Lower leg skin (tissue), 4 donors: ENCODE results near the gene SCN2A. TPM values are rescaled to one million over a fixed set of nuclear protein-coding genes. Genes with fewer than 3 reads are reported as not detected.
"Not testable (repeated sequence)": the region's sequence is repeated elsewhere in the genome, so short reads cannot be mapped to it uniquely, and the experiment has no call there.

Experiments
- DNase-seq, 2 donors: peaks; one replicate each; pipeline ENCODE4 v3.0.0-alpha.2; 2019; ENCODE audit warnings: low spot score in 2 of 2
- H3K4me3 ChIP-seq: fragments of 200-600 bp; sonication (generic); 2 replicates; pipeline ENCODE4 v1.5.1; 2017; ENCODE audit warnings: mild to moderate bottlenecking, low read depth; ENCODE audit not compliant: poor library complexity, severe bottlenecking
- POLR2A ChIP-seq, 2 donors: fragments of 450-650 bp; IDR thresholded peaks; one replicate each; pipeline ENCODE4 v1.6.1; 2016 to 2017; ENCODE audit warnings: antibody characterized with exemption in 2 of 2, mild to moderate bottlenecking in 1 of 2, moderate library complexity in 1 of 2
- WGBS, 2 donors: methylation state at CpG; one replicate each; pipeline ENCODE4 v1.1.5; 2018; 5-methylcytosine and 5-hydroxymethylcytosine counted together
- intact Hi-C: fragments of 100-400 bp; cut with DNase I; formaldehyde crosslinking; loops from one replicate; pipeline ENCODE4 v1.15.0; 2023; ENCODE audit warnings: low total_unique reads
- total RNA-seq, 4 donors: library from RNA; depleted of rRNA; stranded (reverse); fragments of >200 nt; gene quantifications; one replicate each; pipeline ENCODE4 v1.1.0, GENCODE V29; 2016
- TF ChIP-seq, protein P1 (sequence below), 3 donors: fragments of 450-650 bp; IDR thresholded peaks; one replicate each; pipeline ENCODE4 v1.5.1; 2016; ENCODE audit warnings: antibody characterized with exemption in 3 of 3, mild to moderate bottlenecking in 3 of 3, moderate library complexity in 2 of 3

SCN2A gene
- total RNA-seq, 4 donors from 2014 or later = 0.03 to 0.29 (median 0.04) TPM; not detected in 1

DNA sequence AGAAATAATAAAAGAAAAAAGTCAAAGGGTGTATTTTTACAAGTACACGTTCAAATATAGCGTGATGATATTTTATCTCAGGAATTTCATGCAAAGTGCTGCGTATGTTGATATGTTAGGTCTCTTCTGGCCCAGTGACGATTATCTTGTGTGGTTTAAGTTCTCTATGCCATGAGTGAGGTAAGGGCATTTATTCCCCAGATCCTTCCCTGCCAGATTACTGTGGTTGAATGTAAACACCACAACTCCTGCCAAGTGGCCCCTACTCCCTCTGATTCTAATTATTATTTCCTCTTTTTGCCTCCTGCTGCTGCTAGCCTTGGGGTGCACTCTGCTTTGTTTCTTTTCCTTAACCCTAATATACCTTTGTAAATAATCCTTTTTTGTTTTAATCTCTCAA, 12.2 kb downstream of the SCN2A start:
- no peak for DNase-seq
- 81 to 82% methylated on average over 4 of the region's 4 CpGs for WGBS, 2 donors
- intact Hi-C loops = no loop called here
- no peak overlapping the region for H3K4me3 ChIP-seq
- TF ChIP-seq, protein P1, sequence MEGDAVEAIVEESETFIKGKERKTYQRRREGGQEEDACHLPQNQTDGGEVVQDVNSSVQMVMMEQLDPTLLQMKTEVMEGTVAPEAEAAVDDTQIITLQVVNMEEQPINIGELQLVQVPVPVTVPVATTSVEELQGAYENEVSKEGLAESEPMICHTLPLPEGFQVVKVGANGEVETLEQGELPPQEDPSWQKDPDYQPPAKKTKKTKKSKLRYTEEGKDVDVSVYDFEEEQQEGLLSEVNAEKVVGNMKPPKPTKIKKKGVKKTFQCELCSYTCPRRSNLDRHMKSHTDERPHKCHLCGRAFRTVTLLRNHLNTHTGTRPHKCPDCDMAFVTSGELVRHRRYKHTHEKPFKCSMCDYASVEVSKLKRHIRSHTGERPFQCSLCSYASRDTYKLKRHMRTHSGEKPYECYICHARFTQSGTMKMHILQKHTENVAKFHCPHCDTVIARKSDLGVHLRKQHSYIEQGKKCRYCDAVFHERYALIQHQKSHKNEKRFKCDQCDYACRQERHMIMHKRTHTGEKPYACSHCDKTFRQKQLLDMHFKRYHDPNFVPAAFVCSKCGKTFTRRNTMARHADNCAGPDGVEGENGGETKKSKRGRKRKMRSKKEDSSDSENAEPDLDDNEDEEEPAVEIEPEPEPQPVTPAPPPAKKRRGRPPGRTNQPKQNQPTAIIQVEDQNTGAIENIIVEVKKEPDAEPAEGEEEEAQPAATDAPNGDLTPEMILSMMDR (IDR thresholded peaks at IDR 0.05) = no peak
- TF ChIP-seq POLR2A (IDR thresholded peaks at IDR 0.05) = no peak

DNA sequence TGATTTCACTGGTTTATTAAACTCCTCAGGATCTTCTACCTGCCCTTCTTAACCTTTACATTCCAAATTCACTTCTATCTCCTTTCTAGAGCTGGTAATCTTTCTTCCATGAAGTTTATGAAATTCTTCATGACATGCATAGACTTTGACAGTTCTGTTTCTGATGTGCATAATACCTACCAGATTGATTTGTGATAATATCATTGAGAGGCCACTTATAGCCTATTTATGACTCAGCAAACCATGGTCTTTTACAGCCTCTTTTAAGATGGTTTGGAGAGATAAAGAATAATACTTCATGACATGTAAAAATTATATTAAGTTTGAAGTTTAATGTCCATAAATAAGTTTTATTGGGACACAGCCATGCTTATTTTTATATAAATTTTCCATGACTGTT, 14.0 kb downstream of the SCN2A start:
- no peak for TF ChIP-seq POLR2A (IDR thresholded peaks at IDR 0.05)
- TF ChIP-seq, protein P1 (IDR thresholded peaks at IDR 0.05) = no peak
- no peak for DNase-seq
- H3K4me3 ChIP-seq = no peak overlapping the region
- intact Hi-C loops = no loop called here

DNA sequence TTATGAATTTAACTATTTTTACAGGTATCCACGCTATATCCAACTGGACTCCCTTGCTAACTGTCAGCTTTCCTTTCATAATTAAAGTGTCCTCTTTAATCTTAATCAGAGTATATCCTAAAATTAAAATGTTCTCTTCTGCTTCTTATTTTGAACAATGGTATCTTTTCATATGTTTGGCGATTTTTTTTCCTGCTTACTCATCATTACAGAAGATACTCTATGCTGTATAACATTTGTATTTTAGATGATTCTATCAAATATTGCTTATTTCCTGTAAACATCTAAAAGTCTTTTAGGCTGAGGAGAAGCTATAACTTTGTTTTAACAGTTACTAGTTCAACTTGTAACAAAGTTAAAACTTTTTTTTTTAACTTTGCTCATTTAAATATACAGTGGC, 17.4 kb downstream of the SCN2A start:
- WGBS, 2 donors = 93 to 97% methylated on average over 2 of the region's 2 CpGs
- intact Hi-C loops = no loop called here
- TF ChIP-seq, protein P1 (IDR thresholded peaks at IDR 0.05) = no peak
- TF ChIP-seq POLR2A (IDR thresholded peaks at IDR 0.05) = no peak
- DNase-seq = no peak
- H3K4me3 ChIP-seq = no peak overlapping the region

DNA sequence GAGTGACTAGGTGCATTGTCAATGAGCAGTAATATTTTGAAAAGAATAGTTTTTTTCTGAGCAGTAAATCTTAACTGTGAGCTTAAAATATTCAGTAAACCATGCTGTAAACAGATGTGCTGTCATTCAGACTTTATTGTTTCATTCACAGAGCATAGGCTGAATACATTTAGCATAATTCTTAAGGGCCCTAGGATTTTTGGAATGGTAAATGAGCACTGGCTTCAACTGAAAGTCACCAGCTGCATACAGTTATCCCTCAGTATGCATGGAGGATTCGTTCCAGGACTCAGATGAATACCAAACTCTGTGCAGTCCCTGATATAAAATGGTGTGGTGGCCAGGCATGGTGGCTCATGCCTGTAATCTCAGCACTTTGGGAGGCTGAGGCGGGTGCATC, 21.1 kb downstream of the SCN2A start:
- intact Hi-C loops, H3K4me3 ChIP-seq, DNase-seq: not testable (repeated sequence)
- 66 to 80% methylated on average over 2 of the region's 2 CpGs for WGBS, 2 donors

DNA sequence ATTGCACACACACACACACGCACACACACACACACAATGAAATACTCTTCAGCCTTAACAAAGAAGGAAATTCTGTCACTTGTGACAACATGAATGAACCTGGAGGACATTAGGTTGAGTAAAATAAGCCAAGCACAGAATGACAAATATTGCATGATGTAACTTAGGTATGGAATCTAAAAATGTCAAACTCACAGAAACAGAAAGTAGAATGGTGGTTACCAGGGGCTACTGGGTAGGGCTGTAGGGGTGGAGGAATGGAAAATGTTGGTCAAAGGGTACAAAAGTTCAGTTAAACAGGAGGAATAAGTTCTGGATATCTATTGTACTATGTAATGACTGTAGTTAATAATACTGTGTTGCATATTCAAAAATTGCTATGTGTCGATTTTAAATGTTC, 29.5 kb downstream of the SCN2A start:
- no peak for DNase-seq
- intact Hi-C loops = no loop called here
- WGBS, 2 donors = 81 to 82% methylated on average over 2 of the region's 2 CpGs
- no peak overlapping the region for H3K4me3 ChIP-seq
- TF ChIP-seq POLR2A (IDR thresholded peaks at IDR 0.05) = no peak
- TF ChIP-seq, protein P1 (IDR thresholded peaks at IDR 0.05) = no peak

DNA sequence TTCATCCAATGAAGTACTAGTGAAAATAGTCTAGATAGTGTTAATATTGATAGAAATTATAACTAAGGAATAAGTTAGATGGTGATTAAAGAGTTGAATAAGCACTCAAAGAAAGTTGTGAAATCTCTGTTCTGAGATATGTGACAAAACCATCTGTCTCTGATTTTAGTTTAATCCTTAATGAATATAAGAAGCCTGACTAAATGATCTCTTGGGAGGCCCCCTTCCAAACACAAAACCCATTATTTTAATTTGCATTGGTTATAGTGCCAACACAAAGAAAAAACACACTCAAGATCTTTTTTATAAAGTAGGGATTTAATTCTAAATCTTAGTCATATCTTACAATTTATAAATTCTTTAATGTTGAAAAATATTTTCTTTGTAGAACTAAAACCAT, 34.0 kb downstream of the SCN2A start:
- intact Hi-C loops = no loop called here
- no peak for DNase-seq
- no peak overlapping the region for H3K4me3 ChIP-seq
- TF ChIP-seq POLR2A (IDR thresholded peaks at IDR 0.05) = no peak
- TF ChIP-seq, protein P1 (IDR thresholded peaks at IDR 0.05) = no peak
